Medulla oblongata (tissue), 1 donor: ENCODE data around the gene SELENOW.
"Not testable (repeated sequence)": the region's sequence is repeated elsewhere in the genome, so short reads cannot be mapped to it uniquely, and the experiment has no call there.

Experiments
- DNase-seq: peaks from one replicate; pipeline ENCODE4 v3.0.0-alpha.2; 2015; ENCODE audit errors: extremely low spot score

Gene SELENOW

GRCh38 chr19:47778049-47778953 lies at the start of gene SELENOW:
Gene SELENOW, plus strand, starts transcription at chr19:47778703. Its CDS starts 83 bp downstream, at chr19:47778786.
- peak; percentile 86 for DNase-seq

- no peak for DNase-seq
Measured at GRCh38 chr19:47729468-47729798, 49.1 kb upstream of the SELENOW start.

- no peak for DNase-seq
Measured at GRCh38 chr19:47729799-47730520, 48.5 kb upstream of the SELENOW start.

GRCh38 chr19:47730521-47730889 lies 48.0 kb upstream of the SELENOW start:
- DNase-seq: no peak

- no peak for DNase-seq
Measured at GRCh38 chr19:47730910-47731309, 47.6 kb upstream of the SELENOW start.

DNA sequence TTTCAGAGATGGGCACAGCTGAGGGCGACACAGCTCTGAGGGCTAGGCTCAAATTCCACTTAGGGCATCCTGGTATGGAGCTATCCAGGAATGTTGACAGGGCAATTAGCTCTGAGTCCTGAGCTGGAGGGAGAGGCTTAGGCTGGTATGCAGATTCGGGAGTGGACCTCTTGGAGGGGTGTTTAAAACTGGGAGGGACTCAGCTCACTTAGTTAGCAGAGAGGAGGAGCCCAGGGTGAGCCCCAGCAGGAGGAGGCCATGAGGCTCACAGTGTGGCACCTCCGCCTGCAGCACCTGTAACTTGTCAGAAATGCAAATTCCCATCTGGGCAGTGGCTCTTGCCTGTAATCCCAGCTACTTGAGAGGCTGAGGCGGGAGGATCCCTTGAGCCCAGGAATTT lies 43.4 kb upstream of the SELENOW start:
- DNase-seq: no peak

DNA sequence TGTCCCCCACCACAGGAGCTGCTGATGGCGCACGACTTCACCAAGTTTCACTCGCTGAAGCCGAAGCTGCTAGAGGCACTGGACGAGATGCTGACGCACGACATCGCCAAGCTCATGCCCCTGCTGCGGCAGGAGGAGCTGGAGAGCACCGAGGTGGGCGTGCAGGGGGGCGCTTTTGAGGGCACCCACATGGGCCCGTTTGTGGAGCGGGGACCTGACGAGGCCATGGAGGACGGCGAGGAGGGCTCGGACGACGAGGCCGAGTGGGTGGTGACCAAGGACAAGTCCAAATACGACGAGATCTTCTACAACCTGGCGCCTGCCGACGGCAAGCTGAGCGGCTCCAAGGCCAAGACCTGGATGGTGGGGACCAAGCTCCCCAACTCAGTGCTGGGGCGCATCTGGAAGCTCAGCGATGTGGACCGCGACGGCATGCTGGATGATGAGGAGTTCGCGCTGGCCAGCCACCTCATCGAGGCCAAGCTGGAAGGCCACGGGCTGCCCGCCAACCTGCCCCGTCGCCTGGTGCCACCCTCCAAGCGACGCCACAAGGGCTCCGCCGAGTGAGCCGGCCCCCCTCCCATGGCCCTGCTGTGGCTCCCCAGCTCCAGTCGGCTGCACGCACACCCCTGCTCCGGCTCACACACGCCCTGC lies 37.5 kb upstream of the SELENOW start:
- DNase-seq: no peak

GRCh38 chr19:47741544-47742140 lies 36.9 kb upstream of the SELENOW start:
- DNase-seq: no peak

GRCh38 chr19:47742634-47743033 lies 35.9 kb upstream of the SELENOW start:
- DNase-seq: no peak

DNA sequence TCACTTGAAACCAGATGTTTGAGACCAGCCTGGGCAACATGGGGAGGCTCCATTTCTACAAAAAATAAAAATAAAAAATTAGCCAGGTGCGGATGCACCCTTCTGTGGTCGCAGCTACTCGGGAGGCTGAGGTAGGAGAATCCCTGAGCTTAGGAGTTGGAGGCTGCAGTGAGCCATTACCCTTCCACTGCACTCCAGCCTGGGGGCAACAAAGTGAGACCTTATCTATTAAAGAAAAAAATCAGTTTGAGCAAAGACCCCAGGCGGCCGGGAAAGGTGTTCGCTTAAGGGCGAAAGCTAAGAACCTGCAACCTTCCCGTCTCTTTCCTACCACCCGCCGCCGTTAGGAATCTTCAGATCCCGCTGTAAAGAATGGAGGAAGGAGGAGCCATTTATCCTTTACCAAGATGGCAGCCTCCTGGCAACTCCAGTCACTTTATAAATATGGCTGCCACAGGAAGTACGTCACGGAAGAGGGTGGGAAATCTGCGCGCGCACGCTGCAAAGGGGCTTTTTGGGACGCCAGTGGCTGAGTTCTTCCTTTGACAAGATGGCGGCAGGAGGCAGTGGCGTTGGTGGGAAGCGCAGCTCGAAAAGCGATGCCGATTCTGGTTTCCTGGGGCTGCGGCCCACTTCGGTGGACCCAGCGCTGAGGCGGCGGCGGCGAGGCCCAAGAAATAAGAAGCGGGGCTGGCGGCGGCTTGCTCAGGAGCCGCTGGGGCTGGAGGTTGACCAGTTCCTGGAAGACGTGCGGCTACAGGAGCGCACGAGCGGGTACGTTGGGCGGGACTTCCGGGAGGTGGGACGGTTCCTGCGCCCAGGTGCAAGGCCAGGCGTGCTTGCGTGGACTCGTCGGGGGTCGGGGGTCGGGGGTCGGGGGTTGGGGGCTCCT lies 33.2 kb upstream of the SELENOW start, which contains the start of gene NOP53:
NOP53 (plus strand) TSS at position 537 of the 892 bp plus-strand sequence; CDS start at position 551, 14 bp downstream.
- DNase-seq: peak; percentile 99

DNA sequence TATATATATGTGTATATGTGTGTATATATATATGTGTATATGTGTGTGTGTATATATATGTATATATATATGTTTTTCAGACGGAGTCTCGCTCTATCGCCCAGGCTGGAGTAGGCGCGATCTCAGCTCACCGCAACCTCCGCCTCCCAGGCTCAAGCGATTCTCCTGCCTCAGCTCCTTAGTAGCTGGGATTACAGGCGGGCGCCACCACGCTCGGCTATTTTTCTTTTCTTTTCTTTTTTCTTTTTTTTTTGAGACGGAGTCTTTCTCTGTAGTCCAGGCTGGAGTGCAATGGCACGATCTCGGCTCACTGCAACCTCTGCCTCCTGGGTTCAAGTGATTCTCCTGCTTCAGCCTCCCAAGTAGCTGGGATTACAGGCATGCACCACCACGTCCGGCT lies 32.4 kb upstream of the SELENOW start:
- not testable (repeated sequence) for DNase-seq

- DNase-seq: no peak
Measured at GRCh38 chr19:47749326-47749725, 29.2 kb upstream of the SELENOW start.

- no peak for DNase-seq
Measured at GRCh38 chr19:47750752-47751151, 27.8 kb upstream of the SELENOW start.

GRCh38 chr19:47752440-47753211 lies 25.9 kb upstream of the SELENOW start:
- DNase-seq: no peak

GRCh38 chr19:47754206-47755064 lies 24.1 kb upstream of the SELENOW start:
- no peak for DNase-seq

DNA sequence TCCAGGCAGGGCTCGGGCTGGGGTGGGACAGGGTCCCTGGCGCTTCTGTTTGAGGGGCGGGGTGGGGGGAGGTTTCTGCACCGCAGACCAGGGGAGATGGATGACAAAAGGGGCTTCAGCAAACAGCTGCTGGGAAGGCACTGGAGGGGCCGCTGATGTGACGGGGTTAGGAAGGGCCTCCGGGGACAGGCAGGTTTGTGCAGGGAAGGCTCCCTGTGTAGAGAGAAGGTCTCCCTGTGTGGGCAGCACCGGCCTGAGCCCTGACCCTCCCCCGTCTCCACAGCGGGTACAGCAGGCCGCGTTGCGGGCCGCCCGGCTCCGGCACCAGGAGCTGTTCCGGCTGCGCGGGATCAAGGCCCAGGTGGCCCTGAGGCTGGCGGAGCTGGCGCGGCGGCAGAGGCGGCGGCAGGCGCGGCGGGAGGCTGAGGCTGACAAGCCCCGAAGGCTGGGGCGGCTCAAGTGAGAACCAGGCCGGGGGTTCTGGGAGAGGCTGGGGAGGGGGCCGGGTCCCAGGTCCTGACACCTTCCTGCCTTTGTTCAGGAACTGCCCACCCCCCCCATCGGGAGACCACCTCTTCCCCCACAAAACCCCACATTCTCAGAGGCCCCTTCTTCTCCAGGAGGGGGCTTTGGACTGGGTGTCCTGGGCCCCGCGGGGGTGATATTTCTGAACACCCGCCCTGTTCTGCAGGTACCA lies 23.3 kb upstream of the SELENOW start:
- no peak for DNase-seq

DNA sequence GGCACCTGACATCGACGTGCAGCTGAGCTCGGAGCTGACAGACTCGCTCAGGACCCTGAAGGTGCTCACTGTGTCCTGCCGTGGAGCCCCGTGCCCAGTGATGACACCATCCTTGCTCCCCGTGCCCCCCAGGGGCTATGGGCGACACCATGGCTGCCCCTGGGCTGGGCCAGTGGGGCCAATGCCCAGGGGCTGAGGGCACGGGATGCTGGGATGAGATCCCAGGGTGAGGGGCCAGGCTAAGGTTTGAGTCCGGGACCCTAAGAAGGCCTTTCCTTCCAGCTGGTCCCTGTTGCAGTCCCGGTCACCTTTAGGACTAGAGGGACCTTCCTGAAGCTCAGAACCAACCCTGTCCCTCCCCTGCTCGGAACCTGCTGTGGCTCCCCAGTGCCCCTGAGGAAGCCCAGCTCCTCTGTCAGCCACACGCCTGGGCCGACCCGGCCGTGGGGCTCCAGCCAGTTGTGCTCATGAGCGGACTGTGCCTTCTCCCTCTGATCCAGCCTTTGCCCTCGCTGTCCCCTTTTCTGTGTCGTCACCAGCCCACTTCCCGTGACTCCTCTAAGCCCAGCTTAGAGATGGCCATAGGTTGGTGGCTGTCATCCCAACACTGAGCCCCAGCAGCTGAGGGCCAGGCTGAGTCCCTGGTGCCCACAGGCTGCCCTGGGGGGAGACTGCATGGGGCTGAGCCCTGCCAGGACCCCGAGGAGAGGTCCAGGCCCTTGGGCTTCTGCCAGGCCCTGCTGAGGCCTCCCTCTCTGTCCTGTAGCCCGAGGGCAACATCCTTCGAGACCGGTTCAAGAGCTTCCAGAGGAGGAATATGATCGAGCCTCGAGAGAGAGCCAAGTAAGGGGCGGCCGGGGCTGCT lies 22.5 kb upstream of the SELENOW start:
- no peak for DNase-seq

GRCh38 chr19:47756627-47756929 lies 21.9 kb upstream of the SELENOW start:
- no peak for DNase-seq
